Ascending aorta (tissue), 2 donors: Measurements from ENCODE around the gene HVCN1. TPM values are rescaled to one million over a fixed set of nuclear protein-coding genes. Genes with fewer than 3 reads are reported as not detected.

ENCODE experiments used
- DNase-seq, 2 donors: peaks; one replicate each; pipeline ENCODE4 v3.0.0-alpha.2; 2019; ENCODE audit warnings: low spot score in 2 of 2
- H3K27ac ChIP-seq, 2 donors: fragments of 200-600 bp; sonication (generic); one replicate each; pipeline ENCODE4 v1.5.1; 2016 to 2017; ENCODE audit warnings: mild to moderate bottlenecking in 1 of 2
- H3K27me3 ChIP-seq: fragments of 200-600 bp; sonication (generic); one replicate; pipeline ENCODE4 v1.5.1; 2017
- H3K36me3 ChIP-seq, 2 donors: fragments of 200-600 bp; sonication (generic); one replicate each; pipeline ENCODE4 v1.5.1; 2016
- H3K4me1 ChIP-seq, 2 donors: fragments of 200-600 bp; sonication (generic); one replicate each; pipeline ENCODE4 v1.5.1; 2016 to 2017; ENCODE audit warnings: mild to moderate bottlenecking in 1 of 2
- H3K4me3 ChIP-seq, 2 donors: fragments of 200-600 bp; sonication (generic); one replicate each; pipeline ENCODE4 v1.5.1; 2016 to 2017; ENCODE audit warnings: mild to moderate bottlenecking in 1 of 2
- H3K9me3 ChIP-seq, 2 donors: fragments of 200-600 bp; sonication (generic); one replicate each; pipeline ENCODE4 v1.5.1; 2016
- CTCF ChIP-seq, 3 experiments: fragments of 200-600 bp in 2 of 3; fragments of 450-650 bp in 1 of 3; sonication (generic) in 2 of 3; IDR thresholded peaks; one replicate each; pipeline ENCODE4 v1.5.1; 2016 to 2019; ENCODE audit warnings: antibody characterized with exemption in 3 of 3, mild to moderate bottlenecking in 1 of 3, moderate library complexity in 1 of 3
- intact Hi-C: fragments of 100-400 bp; cut with DNase I; formaldehyde crosslinking; loops from one replicate; pipeline ENCODE4 v1.15.1; 2023
- total RNA-seq: library from RNA; depleted of rRNA; stranded (reverse); fragments of >200 nt; gene quantifications from one replicate; pipeline ENCODE4 v1.1.0, GENCODE V29; 2016

Gene HVCN1
- total RNA-seq, 1 donor from 2014 or later: 1.3 TPM

GRCh38 chr12:110635055-110635454, 53.9 kb downstream of the HVCN1 start:
- intact Hi-C loops: no loop called here
- DNase-seq: no peak

GRCh38 chr12:110627500-110628195, 61.3 kb downstream of the HVCN1 start:
- H3K27me3 ChIP-seq: no peaks in the 10 kb centered on the region
- no peaks in the 10 kb centered on the region for H3K9me3 ChIP-seq
- DNase-seq: no peak
- H3K36me3 ChIP-seq: peaks cover 7 to 27% of the 10 kb centered on the region in 2 donors
- H3K4me1 ChIP-seq: no peaks in the 10 kb centered on the region
- intact Hi-C loops: no loop called here
- no peak overlapping the region for H3K27ac ChIP-seq
- no peak for TF ChIP-seq CTCF (IDR thresholded peaks at IDR 0.05)
- H3K4me3 ChIP-seq: no peak overlapping the region

More at GRCh38 chr12:110635055-110635454, 53.9 kb downstream of the HVCN1 start:
- no peaks in the 10 kb centered on the region for H3K9me3 ChIP-seq
- no peak for TF ChIP-seq CTCF (IDR thresholded peaks at IDR 0.05)
- H3K36me3 ChIP-seq: peaks cover under 1 to 5% of the 10 kb centered on the region in 2 donors
- no peaks in the 10 kb centered on the region for H3K27me3 ChIP-seq
- H3K27ac ChIP-seq: no peak overlapping the region
- no peak overlapping the region for H3K4me3 ChIP-seq
- H3K4me1 ChIP-seq: no peaks in the 10 kb centered on the region

- Histone ChIP-seq H3K27ac (no peak overlapping the region), H3K36me3 (peaks cover 0 to 3% of the 10 kb centered on the region in 2 donors), H3K9me3 (no peaks in the 10 kb centered on the region), H3K4me3 (no peak overlapping the region), H3K4me1 (no peaks in the 10 kb centered on the region), H3K27me3 (no peaks in the 10 kb centered on the region)
- TF ChIP-seq CTCF (IDR thresholded peaks at IDR 0.05): no peak
- DNase-seq: no peak
- intact Hi-C loops: no loop called here
These were observed 66.3 kb downstream of the HVCN1 start for GRCh38 chr12:110622582-110622981.

- intact Hi-C loops: loop anchor here (10.0 kb wide), 1 partner anchor 125 kb away; the partner anchor contains the start of gene PPP1CC
- H3K36me3 ChIP-seq: no peaks in the 10 kb centered on the region
These were observed 69.4 kb downstream of the HVCN1 start for GRCh38 chr12:110619534-110619953.

GRCh38 chr12:110616471-110617115, 72.3 kb downstream of the HVCN1 start:
- intact Hi-C loops: loop anchor here (10.0 kb wide), 1 partner anchor 128 kb away; the partner anchor contains the start of gene PPP1CC
- no peaks in the 10 kb centered on the region for H3K36me3 ChIP-seq
- no peak for DNase-seq
- no peak overlapping the region for H3K4me3 ChIP-seq
- no peaks in the 10 kb centered on the region for H3K27me3 ChIP-seq
- TF ChIP-seq CTCF (IDR thresholded peaks at IDR 0.05): no peak
- H3K9me3 ChIP-seq: no peaks in the 10 kb centered on the region
- no peak overlapping the region for H3K27ac ChIP-seq
- H3K4me1 ChIP-seq: peaks cover 0 to 4% of the 10 kb centered on the region in 2 donors

More at GRCh38 chr12:110619534-110619953, 69.4 kb downstream of the HVCN1 start:
- no peak for DNase-seq
- H3K4me3 ChIP-seq: no peak overlapping the region
- no peak for TF ChIP-seq CTCF (IDR thresholded peaks at IDR 0.05)
- no peaks in the 10 kb centered on the region for H3K27me3 ChIP-seq
- no peaks in the 10 kb centered on the region for H3K9me3 ChIP-seq
- H3K27ac ChIP-seq: no peak overlapping the region
- peaks cover 0 to under 1% of the 10 kb centered on the region in 2 donors for H3K4me1 ChIP-seq
